SK-N-SH treated with all-trans-retinoic acid at 6 μM for 48 hours (cell line): ENCODE data around the gene ZC3H13.

Source experiments
- ATAC-seq: fragments of 200-7000 bp; cut with Tn5 transposase; 3 replicates; pipeline ENCODE4 v1.9.1; 2020; ENCODE audit warnings: mild to moderate bottlenecking, moderate library complexity
- BACH2 ChIP-seq: fragments of 250-450 bp; sonication (Bioruptor Pico); IDR thresholded peaks from 2 replicates; pipeline ENCODE4 v1.9.0; 2021; ENCODE audit warnings: mild to moderate bottlenecking, borderline replicate concordance
- CSDC2 ChIP-seq: fragments of 250-450 bp; sonication (Bioruptor Pico); IDR thresholded peaks from 2 replicates; pipeline ENCODE4 v1.5.0; 2020; ENCODE audit warnings: mild to moderate bottlenecking, moderate library complexity
- ESRRG ChIP-seq: fragments of 250-450 bp; sonication (Bioruptor Pico); IDR thresholded peaks from 2 replicates; pipeline ENCODE4 v1.6.1; 2021; ENCODE audit warnings: mild to moderate bottlenecking
- GLIS3 ChIP-seq: fragments of 250-450 bp; sonication (Bioruptor Pico); IDR thresholded peaks from 2 replicates; pipeline ENCODE4 v1.5.0; 2020; ENCODE audit warnings: mild to moderate bottlenecking, moderate library complexity
- ISL1 ChIP-seq: fragments of 250-450 bp; sonication (Bioruptor Pico); IDR thresholded peaks from 2 replicates; pipeline ENCODE4 v2.1.2; 2022; ENCODE audit warnings: mild to moderate bottlenecking, moderate library complexity
- OSR1 ChIP-seq: fragments of 250-450 bp; sonication (Bioruptor Pico); IDR thresholded peaks from 2 replicates; pipeline ENCODE4 v1.8.0; 2022; ENCODE audit warnings: moderate library complexity, mild to moderate bottlenecking, inconsistent platforms
- RARB ChIP-seq: fragments of 250-450 bp; sonication (Bioruptor Pico); IDR thresholded peaks from 2 replicates; pipeline ENCODE4 v1.8.0; 2021; ENCODE audit warnings: mild to moderate bottlenecking, moderate library complexity
- SNAI2 ChIP-seq: fragments of 250-450 bp; sonication (Bioruptor Pico); IDR thresholded peaks from 2 replicates; pipeline ENCODE4 v1.5.0; 2020; ENCODE audit warnings: mild to moderate bottlenecking, moderate library complexity
- TCF4 ChIP-seq: fragments of 250-450 bp; sonication (Bioruptor Pico); IDR thresholded peaks from 2 replicates; pipeline ENCODE4 v1.8.0; 2021; ENCODE audit warnings: mild to moderate bottlenecking, moderate library complexity, borderline replicate concordance
- TOX ChIP-seq: fragments of 250-450 bp; sonication (Bioruptor Pico); IDR thresholded peaks from 2 replicates; pipeline ENCODE4 v1.8.0; 2021; ENCODE audit warnings: mild to moderate bottlenecking, moderate library complexity, borderline replicate concordance
- ZC3H10 ChIP-seq: fragments of 250-450 bp; sonication (Bioruptor Pico); IDR thresholded peaks from 2 replicates; pipeline ENCODE4 v1.5.1; 2021; ENCODE audit warnings: mild to moderate bottlenecking, moderate library complexity
- ZFP3 ChIP-seq: fragments of 250-450 bp; sonication (Bioruptor Pico); IDR thresholded peaks from 2 replicates; pipeline ENCODE4 v1.5.0; 2020; ENCODE audit warnings: mild to moderate bottlenecking, moderate library complexity
- ZFP30 ChIP-seq: fragments of 450-650 bp; formaldehyde crosslinking; IDR thresholded peaks from 2 replicates; pipeline ENCODE4 v1.5.0; 2022; ENCODE audit warnings: mild to moderate bottlenecking, moderate library complexity
- ZNF565 ChIP-seq: fragments of 450-650 bp; formaldehyde crosslinking; conservative IDR thresholded peaks from 2 replicates; pipeline ENCODE4 v1.5.0; 2020; ENCODE audit warnings: low read depth, mild to moderate bottlenecking, moderate library complexity
- ZNF70 ChIP-seq: fragments of 450-650 bp; formaldehyde crosslinking; IDR thresholded peaks from 2 replicates; pipeline ENCODE4 v1.5.0; 2020; ENCODE audit warnings: mild to moderate bottlenecking, moderate library complexity
- ZNF8 ChIP-seq: fragments of 450-650 bp; formaldehyde crosslinking; IDR thresholded peaks from 2 replicates; pipeline ENCODE4 v1.5.0; 2020; ENCODE audit warnings: mild to moderate bottlenecking, moderate library complexity
- TF ChIP-seq, protein P1 (sequence below): fragments of 250-450 bp; sonication (Bioruptor Pico); IDR thresholded peaks from 2 replicates; pipeline ENCODE4 v1.8.0; 2020; ENCODE audit warnings: mild to moderate bottlenecking, moderate library complexity, borderline replicate concordance
- TF ChIP-seq, protein P2 (sequence below): fragments of 250-450 bp; sonication (Bioruptor Pico); IDR thresholded peaks from 2 replicates; pipeline ENCODE4 v1.5.1; 2021; ENCODE audit warnings: mild to moderate bottlenecking, moderate library complexity
- TF ChIP-seq, protein P3 (sequence below): fragments of 250-450 bp; sonication (Bioruptor Pico); IDR thresholded peaks from 2 replicates; pipeline ENCODE4 v1.5.0; 2020; ENCODE audit warnings: mild to moderate bottlenecking, moderate library complexity

The ZC3H13 gene

DNA sequence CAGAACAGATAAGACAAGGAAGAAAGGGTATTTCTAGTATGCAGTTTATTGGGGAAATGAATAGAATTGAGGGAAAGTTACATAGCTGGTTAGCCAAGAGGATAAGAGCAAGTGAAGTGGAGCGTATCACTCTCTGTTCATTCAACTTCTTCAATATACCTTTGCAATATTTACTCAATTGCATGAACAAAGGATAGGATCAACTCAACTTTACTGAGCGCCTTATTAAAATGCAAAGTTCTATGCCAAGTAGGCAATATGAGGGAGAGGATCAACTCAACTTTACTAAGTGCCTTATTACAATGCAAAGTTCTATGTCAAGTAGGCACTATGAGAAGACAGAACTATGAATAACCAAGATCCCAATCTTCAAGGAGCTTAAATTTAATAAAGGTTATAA, 43.9 kb downstream of the ZC3H13 start:
- ATAC-seq: no peak
- no peak for TF ChIP-seq ISL1 (CRISPR knock-in tag)
- no peak for TF ChIP-seq TOX
- no peak for TF ChIP-seq ZC3H10 (CRISPR knock-in tag)
- TF ChIP-seq GLIS3 (CRISPR knock-in tag): no peak
- TF ChIP-seq SNAI2 (CRISPR knock-in tag): no peak
- no peak for TF ChIP-seq ZFP30 (CRISPR knock-in tag)
- no peak for TF ChIP-seq ZNF565 (CRISPR knock-in tag)
- TF ChIP-seq ZFP3 (CRISPR knock-in tag): no peak
- no peak for TF ChIP-seq RARB

DNA sequence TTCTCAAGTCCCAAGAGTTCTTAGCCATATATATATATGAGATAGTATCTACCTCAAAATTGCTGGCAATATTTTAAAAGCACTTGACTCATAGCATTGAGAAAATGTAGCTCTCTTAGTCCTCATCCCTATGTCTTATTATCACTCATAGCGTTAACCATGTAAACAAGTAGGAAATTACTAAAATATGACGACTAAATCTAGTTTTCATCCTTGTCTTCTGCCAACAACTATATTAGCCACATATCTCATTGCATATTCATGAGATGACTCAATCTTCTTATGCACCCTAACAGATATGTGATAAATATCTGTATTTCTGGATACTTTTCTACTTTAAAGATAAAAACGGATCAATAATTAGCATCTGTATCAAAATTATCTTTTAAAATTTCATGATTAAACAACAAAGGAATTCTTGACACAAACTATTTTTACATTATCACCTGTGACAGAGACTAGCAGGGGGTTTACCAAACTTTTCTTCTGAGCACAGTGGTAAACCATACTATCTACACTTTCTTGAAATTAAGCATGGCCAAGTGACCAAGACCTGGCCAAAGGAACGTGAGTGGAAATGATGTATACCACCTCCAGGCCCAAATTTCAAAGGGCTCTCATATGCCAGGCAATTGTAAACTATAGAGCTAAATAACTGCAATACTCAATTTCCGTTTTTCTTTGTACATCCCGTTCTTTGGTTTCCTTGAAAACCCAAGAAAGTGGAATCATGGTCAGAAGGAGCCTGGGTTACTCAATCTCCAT, 45.7 kb downstream of the ZC3H13 start:
- TF ChIP-seq RARB: no peak
- TF ChIP-seq, protein P1, sequence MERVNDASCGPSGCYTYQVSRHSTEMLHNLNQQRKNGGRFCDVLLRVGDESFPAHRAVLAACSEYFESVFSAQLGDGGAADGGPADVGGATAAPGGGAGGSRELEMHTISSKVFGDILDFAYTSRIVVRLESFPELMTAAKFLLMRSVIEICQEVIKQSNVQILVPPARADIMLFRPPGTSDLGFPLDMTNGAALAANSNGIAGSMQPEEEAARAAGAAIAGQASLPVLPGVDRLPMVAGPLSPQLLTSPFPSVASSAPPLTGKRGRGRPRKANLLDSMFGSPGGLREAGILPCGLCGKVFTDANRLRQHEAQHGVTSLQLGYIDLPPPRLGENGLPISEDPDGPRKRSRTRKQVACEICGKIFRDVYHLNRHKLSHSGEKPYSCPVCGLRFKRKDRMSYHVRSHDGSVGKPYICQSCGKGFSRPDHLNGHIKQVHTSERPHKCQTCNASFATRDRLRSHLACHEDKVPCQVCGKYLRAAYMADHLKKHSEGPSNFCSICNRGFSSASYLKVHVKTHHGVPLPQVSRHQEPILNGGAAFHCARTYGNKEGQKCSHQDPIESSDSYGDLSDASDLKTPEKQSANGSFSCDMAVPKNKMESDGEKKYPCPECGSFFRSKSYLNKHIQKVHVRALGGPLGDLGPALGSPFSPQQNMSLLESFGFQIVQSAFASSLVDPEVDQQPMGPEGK: no peak
- TF ChIP-seq, protein P2, sequence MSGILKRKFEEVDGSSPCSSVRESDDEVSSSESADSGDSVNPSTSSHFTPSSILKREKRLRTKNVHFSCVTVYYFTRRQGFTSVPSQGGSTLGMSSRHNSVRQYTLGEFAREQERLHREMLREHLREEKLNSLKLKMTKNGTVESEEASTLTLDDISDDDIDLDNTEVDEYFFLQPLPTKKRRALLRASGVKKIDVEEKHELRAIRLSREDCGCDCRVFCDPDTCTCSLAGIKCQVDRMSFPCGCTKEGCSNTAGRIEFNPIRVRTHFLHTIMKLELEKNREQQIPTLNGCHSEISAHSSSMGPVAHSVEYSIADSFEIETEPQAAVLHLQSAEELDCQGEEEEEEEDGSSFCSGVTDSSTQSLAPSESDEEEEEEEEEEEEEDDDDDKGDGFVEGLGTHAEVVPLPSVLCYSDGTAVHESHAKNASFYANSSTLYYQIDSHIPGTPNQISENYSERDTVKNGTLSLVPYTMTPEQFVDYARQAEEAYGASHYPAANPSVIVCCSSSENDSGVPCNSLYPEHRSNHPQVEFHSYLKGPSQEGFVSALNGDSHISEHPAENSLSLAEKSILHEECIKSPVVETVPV (CRISPR knock-in tag): no peak
- no peak for TF ChIP-seq CSDC2 (CRISPR knock-in tag)
- TF ChIP-seq ZNF70 (CRISPR knock-in tag): no peak
- TF ChIP-seq ZNF565 (CRISPR knock-in tag): no peak
- no peak for TF ChIP-seq GLIS3 (CRISPR knock-in tag)
- no peak for TF ChIP-seq TOX
- TF ChIP-seq ISL1 (CRISPR knock-in tag): no peak
- TF ChIP-seq ZC3H10 (CRISPR knock-in tag): no peak
- no peak for TF ChIP-seq BACH2
- TF ChIP-seq ZNF8 (CRISPR knock-in tag): no peak
- TF ChIP-seq TCF4 (CRISPR knock-in tag): no peak
- no peak for TF ChIP-seq OSR1
- no peak for ATAC-seq

DNA sequence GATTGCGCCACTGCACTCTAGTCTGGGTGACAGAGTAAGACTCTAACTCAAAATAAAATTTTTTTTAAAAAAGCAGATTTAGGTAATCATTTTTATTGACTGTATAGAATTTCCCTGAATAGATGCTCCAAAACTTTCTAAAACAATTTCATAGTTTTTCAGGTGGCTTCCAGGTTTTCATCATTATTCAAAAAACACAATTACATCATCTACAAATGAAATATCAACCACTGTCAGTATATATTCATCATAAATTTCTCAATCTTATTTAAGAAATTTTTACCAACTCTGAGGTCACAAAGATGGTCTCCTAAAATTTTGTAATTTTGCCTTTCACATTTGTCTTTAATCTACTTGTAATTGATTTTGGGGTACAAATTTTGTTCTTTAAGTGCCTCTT, 48.1 kb downstream of the ZC3H13 start:
- TF ChIP-seq CSDC2 (CRISPR knock-in tag) (no peak), ZNF70 (CRISPR knock-in tag) (no peak), ESRRG (CRISPR knock-in tag) (no peak), ZC3H10 (CRISPR knock-in tag) (no peak), ZNF565 (CRISPR knock-in tag) (no peak)
- TF ChIP-seq, protein P3, sequence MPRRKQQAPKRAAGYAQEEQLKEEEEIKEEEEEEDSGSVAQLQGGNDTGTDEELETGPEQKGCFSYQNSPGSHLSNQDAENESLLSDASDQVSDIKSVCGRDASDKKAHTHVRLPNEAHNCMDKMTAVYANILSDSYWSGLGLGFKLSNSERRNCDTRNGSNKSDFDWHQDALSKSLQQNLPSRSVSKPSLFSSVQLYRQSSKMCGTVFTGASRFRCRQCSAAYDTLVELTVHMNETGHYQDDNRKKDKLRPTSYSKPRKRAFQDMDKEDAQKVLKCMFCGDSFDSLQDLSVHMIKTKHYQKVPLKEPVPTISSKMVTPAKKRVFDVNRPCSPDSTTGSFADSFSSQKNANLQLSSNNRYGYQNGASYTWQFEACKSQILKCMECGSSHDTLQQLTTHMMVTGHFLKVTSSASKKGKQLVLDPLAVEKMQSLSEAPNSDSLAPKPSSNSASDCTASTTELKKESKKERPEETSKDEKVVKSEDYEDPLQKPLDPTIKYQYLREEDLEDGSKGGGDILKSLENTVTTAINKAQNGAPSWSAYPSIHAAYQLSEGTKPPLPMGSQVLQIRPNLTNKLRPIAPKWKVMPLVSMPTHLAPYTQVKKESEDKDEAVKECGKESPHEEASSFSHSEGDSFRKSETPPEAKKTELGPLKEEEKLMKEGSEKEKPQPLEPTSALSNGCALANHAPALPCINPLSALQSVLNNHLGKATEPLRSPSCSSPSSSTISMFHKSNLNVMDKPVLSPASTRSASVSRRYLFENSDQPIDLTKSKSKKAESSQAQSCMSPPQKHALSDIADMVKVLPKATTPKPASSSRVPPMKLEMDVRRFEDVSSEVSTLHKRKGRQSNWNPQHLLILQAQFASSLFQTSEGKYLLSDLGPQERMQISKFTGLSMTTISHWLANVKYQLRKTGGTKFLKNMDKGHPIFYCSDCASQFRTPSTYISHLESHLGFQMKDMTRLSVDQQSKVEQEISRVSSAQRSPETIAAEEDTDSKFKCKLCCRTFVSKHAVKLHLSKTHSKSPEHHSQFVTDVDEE (CRISPR knock-in tag): no peak
- ATAC-seq: no peak

DNA sequence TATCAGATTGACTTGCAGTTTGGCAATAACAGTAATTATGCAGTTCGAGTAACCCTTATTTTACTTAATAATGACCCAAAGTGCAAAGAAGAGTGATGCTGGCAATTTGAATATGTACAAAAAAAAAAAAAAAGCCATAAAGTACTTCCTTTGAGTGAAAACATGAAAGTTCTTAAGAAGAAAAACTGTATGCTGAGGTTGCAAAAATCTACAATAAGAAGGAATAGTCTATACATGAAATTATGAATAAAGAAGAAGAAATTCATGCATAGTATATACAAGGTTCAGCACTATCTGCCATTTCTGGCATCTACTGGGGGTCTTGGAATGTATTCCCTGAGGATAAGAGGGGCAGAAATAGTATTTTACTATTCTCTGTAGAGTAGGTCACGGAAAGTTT, 55.9 kb downstream of the ZC3H13 start:
- TF ChIP-seq TOX: no peak
- TF ChIP-seq, protein P1: no peak
- TF ChIP-seq ZFP3 (CRISPR knock-in tag): no peak
- no peak for TF ChIP-seq TCF4 (CRISPR knock-in tag)
- no peak for ATAC-seq
